Hematopoietic multipotent progenitor cell treated with erythropoietin and hydrocortisone succinate and interleukin-3 and kit ligand, for 8 days (in vitro differentiated cells): ENCODE results near the gene ANKRD36B.
"Not testable (repeated sequence)": the region's sequence is repeated elsewhere in the genome, so short reads cannot be mapped to it uniquely, and the experiment has no call there.

Experiments
- DNase-seq: peaks from one replicate; pipeline ENCODE4 v3.0.0-alpha.2; 2015

Gene ANKRD36B

DNA sequence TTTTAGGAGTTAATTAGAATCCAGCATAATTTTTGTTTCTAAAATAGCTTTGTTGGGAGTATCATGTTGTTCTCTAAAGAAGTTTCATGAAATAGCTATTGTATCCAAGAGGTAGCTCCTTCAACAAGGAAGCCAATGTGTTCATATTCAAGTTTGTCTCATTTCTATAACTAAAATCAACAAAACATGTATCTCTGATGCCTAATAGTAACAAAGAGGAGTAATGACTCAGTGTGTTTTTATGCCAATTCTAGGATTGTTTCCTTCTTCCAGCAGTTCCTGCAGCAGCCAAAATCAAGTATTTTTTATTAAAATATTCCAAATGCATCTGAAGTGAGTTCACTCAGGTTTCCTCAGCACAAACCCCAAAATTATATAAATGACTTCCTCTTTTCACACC is 41.1 kb downstream of the ANKRD36B start:
- not testable (repeated sequence) for DNase-seq

DNA sequence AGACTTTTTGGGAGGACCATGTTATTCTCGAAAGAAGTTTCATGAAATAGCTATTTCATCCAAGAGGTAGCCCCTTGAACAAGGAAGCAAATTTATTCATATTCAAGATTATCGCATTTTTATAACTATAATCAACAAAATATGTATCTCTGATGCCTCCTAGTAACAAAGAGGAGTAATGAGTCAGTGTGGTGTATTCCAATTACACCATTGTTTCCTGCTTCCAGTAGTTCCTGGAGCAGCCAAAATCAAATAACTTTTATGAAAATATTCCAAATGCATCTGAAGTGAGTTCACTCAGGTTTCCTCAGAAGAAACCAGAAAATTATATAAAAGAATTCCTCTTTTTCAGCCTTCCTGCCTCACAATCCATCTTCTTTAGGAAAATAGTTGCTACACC is 43.0 kb downstream of the ANKRD36B start:
- DNase-seq = no peak

DNA sequence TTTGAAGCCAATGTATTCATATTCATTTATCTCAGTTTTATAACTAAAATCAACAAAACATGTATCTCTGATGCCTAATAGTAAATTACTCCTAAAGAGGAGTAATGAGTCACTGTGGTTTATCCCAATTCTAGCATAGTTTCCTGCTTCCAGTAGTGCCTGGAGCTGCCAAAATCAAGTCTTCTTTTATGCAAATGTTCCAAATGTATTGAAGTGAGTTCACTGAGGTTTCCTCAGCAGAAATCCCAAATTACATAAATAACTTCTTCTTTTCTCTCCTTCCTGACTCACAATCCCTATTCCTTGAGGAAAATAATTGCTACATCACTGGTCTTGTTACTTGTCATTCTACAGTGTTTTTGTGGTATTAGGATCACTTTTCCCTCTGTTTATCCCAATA is 44.8 kb downstream of the ANKRD36B start:
- not testable (repeated sequence) for DNase-seq

DNA sequence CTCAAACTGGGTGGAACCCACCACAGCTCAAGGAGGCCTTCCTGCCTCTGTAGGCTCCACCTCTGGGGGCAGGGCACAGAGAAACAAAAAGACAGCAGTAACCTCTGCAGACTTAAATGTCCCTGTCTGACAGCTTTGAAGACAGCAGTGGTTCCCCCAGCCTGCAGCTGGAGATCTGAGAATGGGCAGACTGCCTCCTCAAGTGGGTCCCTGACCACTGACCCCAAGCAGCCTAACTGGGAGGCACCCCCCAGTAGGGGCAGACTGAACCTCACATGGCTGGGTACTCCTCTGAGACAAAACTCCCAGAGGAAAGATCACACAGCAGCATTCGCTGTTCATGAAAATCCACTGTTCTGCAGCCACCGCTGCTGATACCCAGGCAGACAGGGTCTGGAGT is 63.8 kb downstream of the ANKRD36B start:
- DNase-seq = not testable (repeated sequence)

DNA sequence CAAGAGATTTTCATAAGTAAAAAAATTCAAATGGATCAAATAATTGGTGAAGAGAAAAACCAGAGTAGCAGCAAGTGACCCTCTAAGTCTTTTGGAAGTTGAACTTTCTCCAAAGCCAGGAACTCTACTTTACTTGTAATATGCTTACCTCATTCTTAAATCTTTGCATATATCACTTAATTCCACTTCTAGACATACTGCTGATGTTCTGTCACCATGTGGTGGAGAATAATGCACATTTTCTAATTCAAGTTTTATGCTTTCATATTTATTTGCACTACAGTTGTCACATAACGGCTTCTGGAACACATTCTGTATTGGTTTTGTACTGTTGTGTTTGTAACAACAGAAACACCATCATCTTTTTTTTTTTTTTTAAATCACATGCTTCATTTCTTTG is 65.9 kb downstream of the ANKRD36B start:
- DNase-seq = not testable (repeated sequence)

DNA sequence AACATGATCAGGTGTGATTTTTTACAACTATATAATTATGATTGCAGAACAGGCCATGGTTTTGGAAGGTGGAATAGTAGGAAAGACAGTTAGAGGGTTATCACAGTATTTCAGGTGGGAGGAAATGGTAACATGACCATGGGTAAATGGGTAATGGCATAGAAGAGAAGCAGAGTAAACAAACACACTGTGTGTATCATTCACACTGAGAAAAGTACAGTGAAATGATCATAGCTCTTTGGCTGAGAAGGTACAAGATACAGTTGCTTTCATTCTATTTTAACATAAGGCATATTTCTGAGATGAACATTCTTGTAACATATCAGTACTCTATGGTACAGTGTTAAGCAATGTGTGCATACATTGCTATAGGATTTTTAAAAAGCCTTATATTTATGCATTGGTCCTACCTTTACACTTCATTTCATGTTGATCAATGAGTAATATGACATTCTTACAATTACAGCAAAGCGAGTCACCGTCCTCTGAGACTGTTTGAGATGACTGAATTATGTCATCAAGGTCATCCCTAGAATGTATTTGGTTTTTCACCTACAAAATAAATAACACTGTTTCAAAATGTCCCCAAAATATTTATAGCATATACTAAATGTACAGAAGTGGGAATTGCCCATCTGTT is 66.6 kb downstream of the ANKRD36B start:
- not testable (repeated sequence) for DNase-seq

DNA sequence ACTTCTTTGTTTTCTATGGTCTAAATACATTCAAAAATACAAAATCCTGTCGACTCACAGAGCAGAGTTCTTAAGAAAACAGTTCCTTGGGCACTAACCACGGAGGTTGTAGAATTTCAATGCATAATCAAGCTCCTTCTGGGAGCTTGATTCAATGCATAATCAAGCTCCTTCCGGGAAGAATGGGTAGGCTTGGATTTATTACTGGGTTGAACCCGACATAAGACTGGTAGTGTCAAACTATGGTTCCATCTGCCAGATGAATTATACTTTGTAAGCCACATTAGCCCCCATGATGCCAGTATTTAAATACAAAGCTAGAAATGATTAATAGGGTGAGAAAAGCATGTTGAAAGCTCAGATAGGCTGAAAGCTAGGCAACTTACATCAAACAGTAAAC is 94.0 kb downstream of the ANKRD36B start:
- not testable (repeated sequence) for DNase-seq

DNA sequence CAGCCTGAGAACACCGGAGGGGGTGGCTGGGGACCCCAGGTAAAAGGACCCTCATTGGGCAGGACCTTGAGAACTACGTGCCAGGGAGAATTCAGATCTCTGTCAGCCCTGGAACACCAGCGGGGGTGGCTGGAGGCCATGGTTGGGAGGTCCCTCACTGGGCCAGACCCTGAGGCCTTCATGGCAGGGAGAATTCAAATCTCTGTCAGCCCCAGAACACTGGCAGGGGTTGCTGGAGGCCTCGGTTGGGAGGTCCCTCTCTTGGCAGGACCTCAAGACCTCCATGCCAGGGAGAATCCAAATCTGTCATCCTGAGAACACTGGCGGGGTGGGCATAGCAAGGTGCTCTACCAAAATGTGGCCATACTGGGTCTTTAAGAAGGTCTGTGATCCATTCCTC is 99.5 kb downstream of the ANKRD36B start:
- not testable (repeated sequence) for DNase-seq
